HG02981 (cell line): ENCODE measurements around the gene SHROOM3.
A peak's percentile ranks its signal among the peaks of the same experiment; 100 is the strongest.

Experiments used
- ATAC-seq: cut with Tn5 transposase; IDR thresholded peaks from one replicate; pipeline ENCODE4 v1.9.1; 2021; ENCODE audit warnings: mild to moderate bottlenecking, moderate library complexity; ENCODE audit not compliant: unreplicated experiment

The SHROOM3 gene

DNA sequence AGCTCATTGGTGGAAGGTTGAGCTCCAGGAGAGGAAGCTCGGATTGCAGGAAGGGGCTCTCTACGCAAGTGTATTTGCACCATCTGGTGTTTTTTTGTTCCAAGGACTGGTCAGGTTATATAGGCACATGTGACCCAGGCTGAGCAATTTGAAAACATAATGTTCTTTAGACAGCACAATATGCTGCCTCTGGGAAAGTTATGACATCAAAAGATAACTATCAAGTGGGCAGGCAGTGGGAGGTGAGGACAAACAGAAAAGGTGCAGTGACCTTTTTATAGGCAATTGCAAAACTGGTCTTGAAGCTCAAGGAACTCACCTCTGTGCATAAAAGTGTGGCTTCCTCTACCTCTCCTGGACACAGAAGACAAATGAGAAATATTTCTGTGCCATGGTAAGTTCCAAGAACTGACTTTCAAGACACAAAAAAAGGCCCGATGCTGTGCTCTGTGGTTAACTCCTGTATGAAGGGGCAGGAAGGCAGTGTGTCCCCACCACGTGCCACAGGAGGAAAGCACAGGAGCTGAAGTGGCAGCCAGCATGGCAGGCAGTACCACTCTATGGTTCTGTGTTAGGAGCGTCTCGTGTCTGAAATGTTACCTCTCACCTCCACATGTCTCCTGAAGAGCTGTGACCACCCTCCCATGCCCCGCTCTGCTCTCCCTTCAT is 128.6 kb downstream of the SHROOM3 start:
- ATAC-seq = no peak

DNA sequence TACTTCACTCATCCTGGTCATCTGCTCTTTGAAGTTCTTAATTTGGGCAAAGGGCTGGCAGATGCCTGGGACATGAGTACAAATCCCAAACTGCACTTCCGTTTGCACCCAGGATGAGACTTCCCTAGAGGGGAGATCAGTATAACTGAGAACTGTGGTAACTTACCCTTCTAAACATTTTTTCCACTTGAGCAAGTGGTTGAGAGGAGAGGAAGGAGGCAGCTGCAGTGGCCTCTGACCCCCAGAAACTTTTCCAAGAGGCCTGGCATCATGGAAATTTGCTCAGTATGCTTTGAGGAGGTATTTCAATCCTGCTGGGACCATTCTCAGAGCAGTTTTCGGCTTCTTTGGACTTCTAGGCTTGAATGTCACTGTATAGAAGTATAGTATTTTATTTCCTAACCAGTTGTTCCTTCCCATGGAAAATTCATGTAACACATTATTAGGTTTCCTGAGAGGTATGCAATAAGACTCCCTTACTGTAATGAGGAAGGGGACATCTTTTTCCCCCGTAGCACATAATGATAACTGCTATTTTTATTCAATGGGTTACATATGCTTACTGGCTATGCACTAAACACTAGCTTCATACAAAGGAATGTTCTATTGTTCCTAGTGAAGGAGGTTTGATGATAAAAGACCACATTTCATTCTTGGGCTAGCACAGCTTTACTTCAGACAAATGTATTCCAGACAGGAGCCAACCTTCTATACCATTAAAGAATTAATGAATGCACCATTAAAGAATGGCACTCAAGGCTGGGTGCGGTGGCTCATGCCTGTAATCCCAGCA is 129.3 kb downstream of the SHROOM3 start:
- no peak for ATAC-seq

DNA sequence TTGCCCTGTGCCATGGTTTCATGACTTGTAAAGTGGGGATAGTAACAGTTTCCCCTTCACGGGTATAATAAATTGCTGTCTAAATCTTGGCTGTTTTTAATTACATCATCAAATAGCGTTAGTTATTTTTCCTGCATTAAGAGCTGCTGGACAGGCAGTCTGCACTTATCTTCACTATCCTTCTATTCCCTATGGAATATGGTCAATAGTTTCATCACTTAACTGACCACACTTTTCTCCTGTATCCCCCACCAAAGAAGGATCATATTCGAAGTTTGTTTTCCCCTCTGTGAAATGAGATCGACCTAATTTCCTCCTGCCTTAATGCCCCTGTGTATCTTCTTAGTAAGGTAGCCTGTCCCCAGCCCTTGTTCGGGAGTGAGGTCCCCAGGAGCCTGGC is 133.2 kb downstream of the SHROOM3 start:
- no peak for ATAC-seq

DNA sequence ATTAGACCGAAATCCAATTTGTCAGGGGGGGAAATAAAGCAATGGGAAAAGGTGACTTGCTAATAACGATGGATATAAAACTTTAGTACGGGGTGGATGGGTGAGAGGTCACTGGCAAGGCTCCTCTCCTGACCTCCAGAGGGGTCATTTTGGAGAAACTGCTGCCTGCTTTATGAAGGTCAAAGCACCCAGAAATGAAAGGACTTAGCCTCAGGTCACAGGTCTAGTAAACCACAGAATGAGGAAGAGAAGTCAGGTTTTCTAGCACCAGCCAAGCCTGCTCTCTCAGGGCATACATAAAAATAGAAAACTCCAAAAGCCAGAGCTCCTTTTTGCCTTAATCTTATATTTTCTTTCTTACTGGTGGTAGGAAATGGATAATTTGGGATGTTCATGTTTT is 134.2 kb downstream of the SHROOM3 start:
- no peak for ATAC-seq

DNA sequence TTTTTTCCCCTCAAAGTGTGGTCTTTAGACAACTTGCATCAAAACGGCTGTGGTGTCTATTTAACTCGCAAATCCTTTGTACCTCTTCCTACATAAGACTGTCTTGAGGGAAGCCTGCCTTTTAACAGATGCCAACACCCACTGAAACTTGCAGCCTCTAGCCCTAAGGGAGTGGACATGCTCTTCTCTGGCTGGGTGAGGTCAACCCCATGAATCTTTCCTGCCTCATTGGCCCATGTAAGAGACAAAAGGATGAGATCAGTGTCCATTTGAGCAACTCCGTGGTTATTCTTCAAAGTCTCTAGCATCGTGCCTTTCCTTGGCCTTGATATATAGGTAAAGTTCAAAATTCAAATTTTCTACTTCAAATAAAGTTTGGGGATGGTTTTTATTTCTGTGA is 134.7 kb downstream of the SHROOM3 start:
- ATAC-seq = no peak

DNA sequence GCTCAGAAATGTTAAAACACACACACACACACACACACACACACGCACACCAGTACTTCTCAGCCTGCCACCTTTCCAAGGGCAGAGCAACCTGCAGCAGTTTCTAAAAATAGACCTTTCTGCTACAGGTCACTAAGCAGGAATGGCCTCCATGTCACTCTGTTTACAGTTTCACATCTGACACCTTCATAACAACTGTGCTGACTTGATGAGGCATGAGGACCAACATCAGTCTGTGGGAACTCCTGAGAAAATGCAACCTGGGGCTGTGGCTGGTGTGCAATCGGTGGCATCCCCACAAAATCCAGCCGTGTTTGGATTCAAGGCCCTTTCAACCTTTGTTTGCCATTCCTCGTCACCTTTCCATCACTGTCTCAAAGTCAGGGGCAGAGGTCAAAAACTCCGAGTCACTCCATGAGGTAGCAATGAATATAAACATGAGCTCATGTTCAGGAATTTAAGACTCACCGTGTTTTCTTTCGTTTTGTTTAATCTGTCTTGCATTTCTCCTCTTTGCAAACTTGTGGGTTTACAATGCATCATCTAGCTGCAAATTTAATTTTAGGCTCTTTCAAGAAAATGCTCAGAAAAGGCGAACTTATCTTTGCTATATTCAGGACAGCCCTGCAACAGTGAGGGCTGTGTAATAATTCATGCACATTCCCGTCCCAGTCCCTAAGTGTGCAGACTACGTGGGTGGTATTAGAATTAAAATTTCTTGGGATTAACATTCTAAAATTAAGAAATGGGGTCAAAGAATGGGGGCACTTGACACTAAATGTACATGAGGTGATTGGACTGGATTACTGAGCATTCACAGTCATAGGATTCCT is 135.3 kb downstream of the SHROOM3 start:
- no peak for ATAC-seq

DNA sequence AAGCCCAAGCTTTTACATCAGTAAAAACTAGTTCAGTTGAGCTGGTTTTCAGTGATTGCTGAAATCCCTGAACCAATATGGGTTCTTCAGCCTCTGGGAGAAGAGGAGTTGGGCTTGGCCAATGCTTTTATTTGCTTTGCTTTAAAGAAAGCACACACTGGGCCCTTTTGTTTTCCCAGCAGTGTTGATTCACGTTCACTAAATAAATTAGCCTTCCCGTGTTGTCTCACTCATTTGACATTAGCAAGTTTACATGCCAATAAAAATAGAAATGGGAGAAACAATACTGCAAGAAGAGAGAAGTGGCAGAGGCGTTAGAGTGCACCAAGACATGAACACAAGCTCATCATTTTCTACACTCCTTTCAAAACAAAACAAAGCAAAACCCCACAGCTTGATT is 136.2 kb downstream of the SHROOM3 start:
- no peak for ATAC-seq

DNA sequence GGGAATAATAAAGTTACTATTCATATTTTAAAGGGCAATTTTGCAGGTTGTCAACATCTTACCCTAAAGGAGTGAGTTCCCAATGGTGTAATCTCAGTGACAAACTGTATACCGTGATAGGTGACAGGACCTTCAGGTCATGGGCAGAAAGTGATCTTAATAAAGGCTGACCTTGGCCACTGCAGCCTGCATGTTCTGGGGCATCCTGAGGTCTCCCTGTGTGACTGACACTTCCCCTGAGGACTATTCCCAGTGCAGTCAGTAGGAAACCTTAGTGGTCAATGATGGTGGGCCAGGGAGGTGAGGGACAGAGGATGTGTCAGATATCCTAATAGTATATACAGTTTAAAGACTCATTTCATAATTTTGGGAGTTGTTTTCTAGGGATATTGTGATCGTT is 137.2 kb downstream of the SHROOM3 start:
- ATAC-seq = no peak

DNA sequence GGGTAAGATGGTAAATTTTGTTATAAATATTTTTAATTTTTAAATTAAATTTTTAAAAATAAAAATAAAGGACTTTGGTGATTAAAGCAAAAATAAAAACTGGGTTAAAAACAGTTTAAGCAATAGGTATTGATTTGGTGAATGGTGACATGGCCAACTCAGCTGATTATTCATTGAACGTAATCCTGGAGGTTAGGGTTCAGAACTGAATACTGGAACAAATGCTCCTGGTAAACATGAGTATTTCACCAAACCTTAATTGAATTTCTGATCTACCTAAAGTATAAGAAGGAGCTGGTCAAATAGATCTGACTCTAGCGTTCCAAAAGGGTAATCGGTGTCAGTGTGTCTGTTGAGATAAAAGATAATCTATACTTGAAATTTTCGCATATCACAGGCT is 141.8 kb downstream of the SHROOM3 start:
- no peak for ATAC-seq

DNA sequence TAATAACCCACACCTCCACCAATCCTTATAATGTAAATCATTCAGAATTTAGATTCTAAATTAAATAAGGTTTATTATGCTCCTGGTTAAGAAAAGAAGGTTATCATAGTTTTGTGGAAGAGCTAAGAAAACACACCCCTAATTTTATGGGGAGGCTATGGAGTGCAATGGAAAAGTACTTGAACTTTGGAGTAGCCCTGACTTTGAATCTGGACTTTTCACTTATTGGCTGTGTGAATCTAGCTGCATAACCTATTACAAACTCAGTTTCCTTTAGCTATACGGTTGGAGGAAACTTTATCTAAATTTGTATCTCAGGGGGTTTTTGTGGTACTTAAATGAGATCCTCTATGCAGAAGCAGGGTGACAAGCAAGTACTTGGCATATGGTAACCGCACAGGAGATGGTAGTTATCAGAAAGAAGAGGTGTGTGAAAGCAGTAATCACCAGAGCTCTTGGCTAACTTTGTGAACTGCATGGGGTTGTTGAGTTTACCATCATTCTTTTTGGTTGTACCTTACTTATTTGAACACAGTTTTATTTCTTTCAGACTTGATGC is 143.1 kb downstream of the SHROOM3 start:
- no peak for ATAC-seq

DNA sequence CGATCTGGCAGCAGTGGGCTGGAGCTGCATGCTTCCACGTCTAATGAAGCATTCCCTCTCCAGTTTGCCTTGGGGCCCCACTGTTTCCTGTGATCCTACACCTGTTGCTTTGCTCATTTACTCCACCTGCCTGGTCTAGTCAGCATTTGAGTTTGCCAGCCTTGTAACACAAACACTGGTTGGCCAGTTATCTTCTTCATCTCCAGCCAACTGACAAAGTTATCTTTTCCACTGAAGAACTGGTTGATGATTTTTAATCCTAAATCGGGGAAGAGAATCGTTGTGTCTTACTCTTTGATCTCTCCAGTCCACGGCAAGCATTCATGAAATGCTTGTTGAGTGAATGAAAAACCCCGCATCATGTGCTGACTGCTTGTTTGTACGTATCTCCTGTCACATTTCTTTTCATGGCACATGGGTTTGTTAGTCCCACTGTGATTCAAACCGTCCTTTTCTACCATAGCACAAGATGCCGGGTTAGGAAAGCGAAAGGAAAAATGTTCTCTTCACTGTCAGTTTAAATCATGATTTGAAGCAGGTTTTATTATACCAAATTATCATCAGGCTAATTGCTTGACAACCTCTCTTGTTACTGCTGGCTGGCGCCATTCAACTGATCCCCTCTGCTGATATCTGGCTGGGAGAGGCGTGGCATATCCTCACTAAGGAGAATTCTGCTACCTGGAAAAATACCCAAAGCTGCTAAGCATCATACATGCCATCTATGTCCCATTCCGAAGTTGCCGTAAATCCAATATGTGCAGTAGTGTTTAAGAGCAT is 144.8 kb downstream of the SHROOM3 start:
- ATAC-seq = no peak

DNA sequence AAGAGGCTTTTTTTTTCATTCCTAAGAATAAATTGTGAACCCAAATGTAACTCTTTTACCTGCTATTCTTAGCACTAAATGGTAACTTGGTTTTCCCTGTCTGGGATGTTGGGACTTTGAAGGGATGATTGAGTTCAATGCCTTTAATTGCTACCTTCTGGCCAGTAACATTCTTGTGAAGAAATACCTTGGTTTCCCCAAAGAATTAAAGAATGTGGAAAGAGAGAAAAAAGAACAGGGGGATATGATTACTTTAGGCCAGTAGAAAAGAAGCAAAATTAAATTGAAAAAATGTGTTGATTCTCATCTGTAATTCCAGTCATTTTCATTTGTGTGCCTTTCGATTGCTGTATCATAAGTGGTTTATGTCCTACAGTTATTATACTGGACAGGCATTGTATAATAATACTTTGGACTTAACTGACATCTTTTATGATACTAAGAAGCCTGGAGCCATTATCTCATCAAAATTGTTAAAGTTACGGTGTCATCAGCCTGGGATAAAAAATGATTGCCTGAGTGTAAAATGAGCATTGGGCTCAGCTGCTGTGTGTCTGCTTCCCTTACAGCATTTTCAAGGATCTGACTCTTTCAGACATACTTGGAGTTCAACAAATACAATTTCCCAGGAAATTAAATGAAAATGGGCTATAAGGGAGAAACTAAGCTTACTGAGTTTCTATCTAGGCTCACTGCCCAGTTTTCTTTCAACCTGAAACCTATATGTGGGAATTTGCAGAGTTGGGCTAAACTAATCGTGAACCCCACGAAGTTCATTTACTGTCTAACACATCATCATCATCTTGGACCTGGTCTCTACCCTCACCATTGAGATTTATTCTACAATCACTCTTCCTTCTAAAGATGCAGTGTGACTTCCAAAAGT is 146.3 kb downstream of the SHROOM3 start:
- no peak for ATAC-seq

DNA sequence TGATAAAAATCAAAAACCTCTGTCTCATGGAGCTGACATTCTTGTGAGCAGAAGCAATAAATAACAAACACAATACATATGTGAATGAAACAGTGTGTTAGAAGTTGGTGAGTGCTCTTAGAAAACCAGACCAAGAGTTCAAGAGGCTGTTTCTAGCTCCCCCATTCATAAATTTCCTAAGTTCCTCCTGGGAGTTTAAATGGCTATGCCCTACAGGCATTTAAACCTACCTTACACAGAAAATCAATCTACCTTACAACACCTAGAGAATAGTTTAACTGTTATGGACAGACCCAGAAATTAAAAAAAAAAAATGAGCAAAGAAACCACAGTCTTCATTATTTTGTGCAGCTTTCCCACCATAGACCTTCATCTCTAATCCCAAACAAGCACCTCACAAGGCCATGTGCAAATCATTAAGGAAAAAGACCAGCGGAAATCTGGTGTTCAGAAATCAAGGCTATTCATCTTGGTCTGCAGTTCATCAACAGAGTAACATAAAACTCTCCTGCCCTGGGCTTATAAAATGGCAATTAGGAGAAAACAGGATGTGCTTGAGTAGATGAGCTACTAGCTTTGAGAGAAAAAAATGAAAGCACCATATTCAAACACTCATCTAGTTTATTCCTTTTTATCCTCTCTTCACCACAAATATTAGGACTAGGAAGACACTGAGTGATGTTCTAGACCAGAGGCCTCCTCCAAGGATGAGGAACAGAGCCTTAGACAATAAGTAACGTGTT is 147.2 kb downstream of the SHROOM3 start:
- no peak for ATAC-seq

DNA sequence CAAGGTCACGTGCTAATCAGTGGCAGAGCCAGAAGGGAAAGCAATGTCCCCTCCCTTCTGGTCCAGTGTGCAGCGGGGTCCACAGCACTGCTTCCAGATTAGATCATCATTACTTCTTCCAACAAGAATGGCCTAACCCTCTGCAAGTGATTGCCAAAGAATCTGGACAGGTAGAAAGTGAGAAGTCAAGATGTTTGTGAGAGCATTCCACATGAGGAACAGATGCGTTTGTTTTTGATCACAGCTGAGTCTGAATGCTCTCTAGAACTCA is 147.7 kb downstream of the SHROOM3 start:
- ATAC-seq = no peak

DNA sequence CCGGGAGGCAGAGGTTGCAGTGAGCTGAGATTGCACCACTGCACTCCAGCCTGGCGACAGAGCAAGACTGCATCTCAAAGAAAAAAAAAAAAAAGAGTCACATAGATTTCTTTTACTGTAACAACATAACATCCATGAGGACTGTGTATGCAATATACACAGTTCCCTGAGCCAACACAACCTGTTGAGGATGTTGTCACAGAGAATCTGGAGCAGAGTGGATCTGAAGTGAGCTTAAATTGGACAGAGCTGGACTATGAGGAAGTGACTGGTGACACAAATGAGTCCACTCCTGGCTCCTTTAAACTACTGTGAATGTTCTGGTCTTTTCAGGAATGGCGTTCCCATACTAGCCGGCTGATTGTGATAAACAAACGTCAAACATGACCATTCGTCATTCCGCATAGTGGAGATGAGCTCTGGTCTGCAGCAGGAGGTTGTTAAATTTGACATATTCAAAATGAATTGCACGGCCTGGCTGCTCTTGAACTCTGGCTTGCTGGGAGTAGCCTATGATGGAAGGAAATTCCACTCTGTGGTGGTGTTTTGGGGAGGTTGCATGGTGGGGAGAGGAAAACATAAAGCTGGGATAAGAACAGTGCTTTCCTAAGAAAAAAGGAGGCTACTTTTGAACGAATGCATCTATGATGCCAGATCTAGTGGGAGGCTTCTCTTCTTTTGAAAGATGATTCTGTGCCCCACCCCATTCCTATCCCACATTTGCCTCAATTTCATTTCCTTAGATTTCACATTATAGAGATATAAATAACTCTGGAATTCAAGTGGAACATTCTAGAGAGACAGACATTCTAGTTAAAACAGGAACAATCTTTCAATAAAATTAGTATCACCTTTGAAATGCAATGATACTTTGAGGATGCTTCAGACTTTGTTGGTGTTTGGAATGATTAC is 149.5 kb downstream of the SHROOM3 start:
- no peak for ATAC-seq

DNA sequence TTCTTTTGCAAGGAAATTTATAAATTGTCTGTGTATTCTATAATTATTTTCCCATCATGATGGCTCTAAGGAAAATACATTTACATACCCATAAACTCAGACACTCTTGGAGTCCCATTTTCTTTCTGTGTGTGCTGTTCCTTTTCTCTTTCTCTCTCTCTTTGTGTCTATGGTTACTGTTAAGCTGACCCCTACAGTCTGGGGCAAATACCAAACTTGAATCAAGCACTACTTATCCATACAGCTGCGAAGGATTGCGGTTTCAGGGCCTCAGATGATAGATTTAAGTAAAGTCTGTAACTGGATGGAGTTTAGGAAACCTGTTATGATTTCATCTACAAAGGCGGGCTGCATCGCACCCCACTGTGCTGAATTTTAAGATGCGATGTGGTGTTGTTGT is 150.2 kb downstream of the SHROOM3 start:
- ATAC-seq = no peak

DNA sequence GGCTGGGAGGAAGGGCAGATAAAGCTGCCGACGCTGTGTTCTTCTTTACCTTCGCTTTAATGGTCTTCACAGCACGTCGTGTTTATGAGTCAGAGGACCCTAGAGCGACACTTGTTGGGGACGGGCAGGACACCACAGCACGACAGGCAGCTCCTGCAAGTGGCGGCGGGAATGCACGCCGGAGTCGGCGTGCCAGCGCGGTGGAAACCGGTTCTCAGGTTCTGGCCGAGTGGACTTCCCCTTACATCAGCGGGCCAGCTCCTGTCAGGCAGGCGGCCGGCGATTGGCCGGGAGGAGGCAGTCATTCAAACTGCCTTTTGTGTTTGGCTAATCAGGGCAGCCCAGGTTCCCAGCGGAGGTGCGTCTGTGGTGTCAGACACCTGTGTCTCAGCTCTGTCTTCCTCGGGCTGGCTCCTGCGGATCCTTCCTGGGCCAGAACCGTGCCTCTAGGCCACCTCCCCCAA is 150.9 kb downstream of the SHROOM3 start:
- peak; percentile 71 for ATAC-seq

DNA sequence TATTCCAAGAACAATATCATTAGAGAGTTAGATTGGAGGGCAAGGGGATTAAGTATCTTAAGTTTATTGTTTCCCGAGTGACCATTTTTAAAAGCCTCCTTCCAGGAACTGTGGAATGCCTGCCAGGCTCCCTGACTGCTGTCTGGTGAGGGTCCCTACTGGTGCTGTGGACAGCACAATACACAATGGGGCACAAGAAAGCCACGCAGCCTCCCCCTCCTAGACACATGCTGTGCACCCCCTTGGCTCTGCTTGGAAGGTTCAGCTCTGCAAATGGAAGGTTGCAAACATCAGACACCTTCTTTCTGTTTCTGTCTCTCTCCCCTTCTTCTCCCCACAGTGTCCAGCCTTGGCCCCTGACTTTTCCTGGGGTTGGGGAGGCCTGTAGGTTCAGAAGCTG is 153.2 kb downstream of the SHROOM3 start:
- no peak for ATAC-seq
